Bronchial smooth muscle cell (primary cell): Measurements from ENCODE around the gene ZNF235. TPM values are rescaled to one million over a fixed set of nuclear protein-coding genes. Genes with fewer than 3 reads are reported as not detected.

Source experiments
- total RNA-seq: library from RNA; depleted of rRNA; stranded (reverse); fragments of >200 nt; gene quantifications from 2 replicates; pipeline ENCODE4 v1.2.1, GENCODE V29; 2014

The ZNF235 gene
- total RNA-seq = 3.8 and 3.9 TPM in 2 replicates

DNA sequence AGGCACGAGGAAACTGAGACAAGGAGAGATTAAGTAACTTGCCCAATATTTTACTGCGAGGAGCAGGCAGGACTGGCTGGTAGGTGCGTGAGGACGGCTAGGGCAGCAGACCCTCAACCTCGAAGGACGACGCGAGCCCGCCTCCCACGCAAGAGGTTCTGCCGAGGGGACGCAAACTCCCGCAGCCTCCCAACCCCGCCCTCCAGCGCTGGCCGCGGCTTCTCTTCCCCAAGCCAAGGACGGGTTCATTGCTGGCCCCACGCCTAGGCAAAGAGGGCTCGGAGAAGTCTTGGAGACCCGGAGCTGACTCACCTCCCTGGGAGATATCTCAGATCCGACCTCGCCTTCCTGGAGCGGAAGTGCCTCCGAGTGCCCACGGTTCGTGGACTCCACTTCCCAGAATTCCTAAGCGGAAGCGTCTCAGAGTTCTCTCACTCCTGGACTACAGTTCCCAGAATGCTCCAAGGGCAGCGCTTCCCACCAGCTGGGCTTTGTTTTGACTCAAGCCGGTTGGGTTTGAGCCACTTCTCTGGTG, at the start of gene ZNF235:
TSS of gene ZNF235 (minus strand) at position 367 of the 535 bp plus-strand sequence. CDS start 1,621 bp downstream, outside the sequence.

Other genes with a start within 250 kb of the ZNF235 start
- 3.3 TPM in 2 replicates for gene ZNF284, start 232.9 kb downstream of the ZNF235 start, total RNA-seq
- 31.8 and 42.5 TPM in 2 replicates for gene ZNF224, start 210.7 kb downstream of the ZNF235 start, total RNA-seq
- 8.7 and 11.6 TPM in 2 replicates for gene ZNF225, start 191.6 kb downstream of the ZNF235 start, total RNA-seq
- 11.2 and 14.3 TPM in 2 replicates for gene ZNF234, start 163.5 kb downstream of the ZNF235 start, total RNA-seq
- gene ZNF226, start 139.9 kb downstream of the ZNF235 start, total RNA-seq = 22.7 and 32.3 TPM in 2 replicates
- 22.2 and 23.8 TPM in 2 replicates for gene ZNF227, start 92.5 kb downstream of the ZNF235 start, total RNA-seq
- 0.60 and 1.7 TPM in 2 replicates for gene ZNF233, start 45.1 kb downstream of the ZNF235 start, total RNA-seq
- 9.3 and 9.4 TPM in 2 replicates for gene ZNF112, start 51.7 kb upstream of the ZNF235 start, total RNA-seq
- gene ZNF285, start 96.6 kb upstream of the ZNF235 start, total RNA-seq = 3.2 and 3.9 TPM in 2 replicates
- gene ZNF229, start 143.4 kb upstream of the ZNF235 start, total RNA-seq = 18.0 and 32.2 TPM in 2 replicates
- 5.8 and 7.9 TPM in 2 replicates for gene ZNF180, start 195.5 kb upstream of the ZNF235 start, total RNA-seq
- not detected in 2 replicates for gene CEACAM20, start 224.7 kb upstream of the ZNF235 start, total RNA-seq